Spleen (tissue), 11 donors: ENCODE measurements around the gene PTMS. TPM values are rescaled to one million over a fixed set of nuclear protein-coding genes. Genes with fewer than 3 reads are reported as not detected.

Source experiments
- DNase-seq: peaks from one replicate; pipeline ENCODE4 v3.0.0-alpha.2; 2020
- H3K27ac ChIP-seq, 8 donors: fragments of 200-600 bp; sonication (generic) in 7 of 8; 1 replicate in 4 of 8; 2 replicates in 4 of 8; pipeline versions ENCODE4 v1.5.0 to v1.8.0; 2016 to 2021; ENCODE audit warnings: inconsistent platforms in 4 of 8, mild to moderate bottlenecking in 4 of 8, moderate library complexity in 1 of 8
- H3K27me3 ChIP-seq, 7 donors: fragments of 200-600 bp; sonication (generic) in 6 of 7; replicated peaks in 1 of 7; 1 replicate in 4 of 7; 2 replicates in 3 of 7; pipeline versions ENCODE4 v1.5.0 to v1.8.0; 2016 to 2021; ENCODE audit warnings: inconsistent platforms in 3 of 7, mild to moderate bottlenecking in 1 of 7
- H3K36me3 ChIP-seq, 6 donors: fragments of 200-600 bp; sonication (generic) in 5 of 6; 1 replicate in 4 of 6; 2 replicates in 2 of 6; pipeline versions ENCODE4 v1.5.0 to v1.8.0; 2016 to 2021; ENCODE audit warnings: inconsistent platforms in 2 of 6
- H3K4me1 ChIP-seq, 6 donors: fragments of 200-600 bp; sonication (generic) in 5 of 6; 1 replicate in 3 of 6; 2 replicates in 3 of 6; pipeline versions ENCODE4 v1.5.0 to v1.8.0; 2016 to 2021; ENCODE audit warnings: inconsistent platforms in 3 of 6
- H3K4me3 ChIP-seq, 8 donors: fragments of 200-600 bp; sonication (generic) in 7 of 8; 1 replicate in 4 of 8; 2 replicates in 4 of 8; pipeline versions ENCODE4 v1.5.0 to v1.8.0; 2016 to 2021; ENCODE audit warnings: inconsistent platforms in 4 of 8, mild to moderate bottlenecking in 4 of 8, moderate library complexity in 2 of 8
- H3K9me3 ChIP-seq, 8 donors: fragments of 200-600 bp; sonication (generic) in 7 of 8; 1 replicate in 4 of 8; 2 replicates in 4 of 8; pipeline versions ENCODE4 v1.5.0 to v1.8.0; 2016 to 2021; ENCODE audit warnings: inconsistent platforms in 4 of 8
- POLR2A ChIP-seq, 3 donors: fragments of 450-650 bp; IDR thresholded peaks; one replicate each; pipeline ENCODE4 v1.5.1; 2017; ENCODE audit warnings: antibody characterized with exemption in 3 of 3, mild to moderate bottlenecking in 1 of 3
- POLR2AphosphoS5 ChIP-seq, 3 donors: sonication (generic); formaldehyde crosslinking; IDR thresholded peaks; one replicate each; pipeline ENCODE4 v1.5.1; 2017; ENCODE audit warnings: antibody characterized with exemption in 3 of 3
- WGBS, 5 donors: extraction: QIAGEN DNeasy Blood & Tissue Kit in 3 of 5; methylation state at CpG; one replicate each; pipeline versions ENCODE4 v1.1.5 to v1.1.7; 2013 to 2018; 5-methylcytosine and 5-hydroxymethylcytosine counted together
- intact Hi-C: fragments of 100-400 bp; cut with DNase I; formaldehyde crosslinking; loops from one replicate; pipeline ENCODE4 v1.15.0; 2023; ENCODE audit warnings: low total_unique reads
- polyA plus RNA-seq, 3 donors: library from polyadenylated mRNA; stranded (reverse); fragments of 200-250 nt; gene quantifications; one replicate each; pipeline ENCODE4 v1.2.1, GENCODE V29; 2013
- total RNA-seq, 7 donors: library from RNA; depleted of rRNA in 3 of 7; stranded (reverse); fragments of >200 nt in 3 of 7; fragmentation: NEBNext Ultra II Directional in 4 of 7; extraction: Animal tissue kit (Norgen Biotek cat#: 25700) in 4 of 7; gene quantifications; one replicate each; pipeline versions ENCODE4 v1.1.0 to v1.2.1, GENCODE V29; 2016 to 2021
- TF ChIP-seq, protein P1 (sequence below), 11 experiments: fragments of 200-600 bp in 7 of 11; fragments of 450-650 bp in 4 of 11; sonication (generic) in 4 of 11; IDR thresholded peaks in 8 of 11; conservative IDR thresholded peaks in 3 of 11; 1 replicate in 7 of 11; 2 replicates in 4 of 11; pipeline versions ENCODE4 v1.4.0 to v1.8.0; 2016 to 2021; ENCODE audit warnings: antibody characterized with exemption in 11 of 11, inconsistent platforms in 4 of 11, mild to moderate bottlenecking in 1 of 11
- donor health status: healthy with polysubstance abuse.
- donor health status: DM: no; HTN: no; CAD: no; lungs with moderate emphysema.
- donor health status: DM: no; HTN: no; CAD: no.
- donor health status: Bipolar disorder and iron deficiency.
- donor health status: healthy.
- donor health status: DM: no; HTN: no; CAD: no.
- donor health status: DM: yes; HTN: yes; CAD: no.

Gene PTMS
- total and polyA plus RNA-seq, 10 donors: 47.4 to 169 (median 89.2) TPM

DNA sequence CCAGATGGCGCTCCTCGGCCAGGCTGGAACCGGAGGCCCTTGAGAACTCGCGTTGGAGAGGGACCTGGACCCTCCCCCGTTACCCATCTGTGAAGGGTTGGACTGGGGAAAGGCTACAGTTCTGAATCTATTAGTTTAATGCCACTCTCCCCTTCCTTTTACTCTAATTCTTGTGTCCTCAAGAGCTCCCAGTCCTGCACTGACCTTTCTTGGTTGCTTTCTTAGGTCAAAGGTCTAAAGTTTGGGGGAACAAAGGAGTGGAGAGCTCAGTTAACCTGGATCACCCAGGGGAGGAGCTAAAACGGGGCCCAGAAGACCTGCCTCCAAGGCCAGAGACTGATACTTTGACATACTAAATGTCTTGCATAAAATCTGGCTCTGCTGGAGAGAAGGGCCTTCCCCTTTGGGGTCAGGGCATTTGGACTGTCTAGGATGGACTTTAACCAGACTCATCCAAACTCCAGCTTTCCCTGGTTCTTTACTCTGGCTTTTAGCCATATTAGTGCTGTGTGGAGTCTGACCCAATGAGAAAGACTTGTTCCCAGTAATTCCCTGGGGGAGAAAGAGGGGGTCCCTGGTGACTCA lies 12.3 kb upstream of the PTMS start:
- Histone ChIP-seq H3K36me3 (peaks cover 0 to 33% (median 26%) of the 10 kb centered on the region in 6 donors), H3K9me3 (no peaks in the 10 kb centered on the region), H3K27ac (peak overlapping the region; percentile 96 to 99 (median 98)), H3K27me3 (no peaks in the 10 kb centered on the region), H3K4me3 (peak overlapping the region in 4 of 8 donors; percentile 60 to 88 (median 62)), H3K4me1 (peaks cover 16 to 44% (median 25%) of the 10 kb centered on the region in 6 donors)
- intact Hi-C loops: loop anchor here (10.0 kb wide), 1 partner anchor 71 kb away; the partner anchor contains the start of genes GPR162 and P3H3
- WGBS, 5 donors: 0 to 2% (median 1%) methylated on average over 5 to 7 of the region's 7 CpGs
- no peak for TF ChIP-seq POLR2A (IDR thresholded peaks at IDR 0.05)
- TF ChIP-seq, protein P1, sequence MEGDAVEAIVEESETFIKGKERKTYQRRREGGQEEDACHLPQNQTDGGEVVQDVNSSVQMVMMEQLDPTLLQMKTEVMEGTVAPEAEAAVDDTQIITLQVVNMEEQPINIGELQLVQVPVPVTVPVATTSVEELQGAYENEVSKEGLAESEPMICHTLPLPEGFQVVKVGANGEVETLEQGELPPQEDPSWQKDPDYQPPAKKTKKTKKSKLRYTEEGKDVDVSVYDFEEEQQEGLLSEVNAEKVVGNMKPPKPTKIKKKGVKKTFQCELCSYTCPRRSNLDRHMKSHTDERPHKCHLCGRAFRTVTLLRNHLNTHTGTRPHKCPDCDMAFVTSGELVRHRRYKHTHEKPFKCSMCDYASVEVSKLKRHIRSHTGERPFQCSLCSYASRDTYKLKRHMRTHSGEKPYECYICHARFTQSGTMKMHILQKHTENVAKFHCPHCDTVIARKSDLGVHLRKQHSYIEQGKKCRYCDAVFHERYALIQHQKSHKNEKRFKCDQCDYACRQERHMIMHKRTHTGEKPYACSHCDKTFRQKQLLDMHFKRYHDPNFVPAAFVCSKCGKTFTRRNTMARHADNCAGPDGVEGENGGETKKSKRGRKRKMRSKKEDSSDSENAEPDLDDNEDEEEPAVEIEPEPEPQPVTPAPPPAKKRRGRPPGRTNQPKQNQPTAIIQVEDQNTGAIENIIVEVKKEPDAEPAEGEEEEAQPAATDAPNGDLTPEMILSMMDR (IDR thresholded peaks at IDR 0.05 in 8 of 11, conservative IDR thresholded peaks at IDR 0.05 in 3 of 11): peak in 3 of 11 experiments; percentile 16 to 57 (median 18)
- no peak for DNase-seq

GRCh38 chr12:6754411-6754810 lies 11.8 kb upstream of the PTMS start:
- H3K27ac ChIP-seq: peak overlapping the region in 5 of 8 donors; percentile 97 to 99 (median 98)
- no peak for TF ChIP-seq POLR2AphosphoS5 (IDR thresholded peaks at IDR 0.05)
- TF ChIP-seq, protein P1 (IDR thresholded peaks at IDR 0.05 in 8 of 11, conservative IDR thresholded peaks at IDR 0.05 in 3 of 11): no peak
- TF ChIP-seq POLR2A (IDR thresholded peaks at IDR 0.05): no peak
- WGBS, 5 donors: 90 to 95% (median 93%) methylated on average over 2 of the region's 2 CpGs

GRCh38 chr12:6757028-6757690 lies 9.0 kb upstream of the PTMS start:
- 83 to 88% (median 84%) methylated on average over 8 of the region's 8 CpGs for WGBS, 5 donors
- peaks cover 8 to 25% (median 12%) of the 10 kb centered on the region in 6 donors for H3K4me1 ChIP-seq
- no peak overlapping the region for H3K27ac ChIP-seq
- intact Hi-C loops: loop anchor here (10.0 kb wide), 1 partner anchor 68 kb away; the partner anchor contains the start of genes GPR162 and P3H3
- H3K4me3 ChIP-seq: no peak overlapping the region
- TF ChIP-seq, protein P1 (IDR thresholded peaks at IDR 0.05 in 8 of 11, conservative IDR thresholded peaks at IDR 0.05 in 3 of 11): no peak
- TF ChIP-seq POLR2AphosphoS5 (IDR thresholded peaks at IDR 0.05) (no peak), POLR2A (IDR thresholded peaks at IDR 0.05) (no peak)
- H3K27me3 ChIP-seq: no peaks in the 10 kb centered on the region
- DNase-seq: no peak
- H3K9me3 ChIP-seq: no peaks in the 10 kb centered on the region
- H3K36me3 ChIP-seq: no peaks in the 10 kb centered on the region

More at GRCh38 chr12:6754411-6754810, 11.8 kb upstream of the PTMS start:
- Histone ChIP-seq H3K4me3 (no peak overlapping the region), H3K27me3 (no peaks in the 10 kb centered on the region), H3K9me3 (no peaks in the 10 kb centered on the region), H3K36me3 (peaks cover 0 to 27% (median 21%) of the 10 kb centered on the region in 6 donors), H3K4me1 (peaks cover 16 to 44% (median 25%) of the 10 kb centered on the region in 6 donors)
- intact Hi-C loops: loop anchor here (10.0 kb wide), 1 partner anchor 70 kb away; the partner anchor contains the start of genes GPR162 and P3H3
- DNase-seq: no peak
